ENCODE data around the gene CHST11.

- no peak for TF ChIP-seq CTCF (IDR thresholded peaks at IDR 0.05; ENCODE audit: low read depth, low read length, poor library complexity, severe bottlenecking)
- TF ChIP-seq EZH2phosphoT487 (IDR thresholded peaks at IDR 0.05; ENCODE audit: borderline replicate concordance, low read length) = no peak
Observed at GRCh38 chr12:104722601-104723534, 266.1 kb downstream of the CHST11 start.

Data from DOHH2 (cell line).